Endothelial cell (in vitro differentiated cells): ENCODE measurements around the gene PDZD2. TPM values are rescaled to one million over a fixed set of nuclear protein-coding genes. Genes with fewer than 3 reads are reported as not detected.

Source experiments
- DNase-seq: peaks from one replicate; pipeline ENCODE4 v3.0.0; 2021; ENCODE audit warnings: low spot score
- H3K27ac Mint-ChIP-seq: one replicate; pipeline ENCODE4 v1.8.0; 2021; ENCODE audit warnings: mixed read lengths, inconsistent platforms; ENCODE audit not compliant: unreplicated experiment
- H3K27me3 Mint-ChIP-seq: one replicate; pipeline ENCODE4 v1.8.0; 2021; ENCODE audit warnings: mild to moderate bottlenecking, moderate library complexity, mixed read lengths, inconsistent platforms; ENCODE audit not compliant: unreplicated experiment
- H3K36me3 Mint-ChIP-seq: one replicate; pipeline ENCODE4 v1.8.0; 2021; ENCODE audit warnings: mild to moderate bottlenecking, low read depth, mixed read lengths, inconsistent platforms; ENCODE audit not compliant: unreplicated experiment
- H3K4me1 Mint-ChIP-seq: one replicate; pipeline ENCODE4 v1.8.0; 2021; ENCODE audit warnings: mild to moderate bottlenecking, mixed read lengths, inconsistent platforms; ENCODE audit not compliant: unreplicated experiment
- H3K4me3 Mint-ChIP-seq: one replicate; pipeline ENCODE4 v1.8.0; 2021; ENCODE audit warnings: mild to moderate bottlenecking, mixed read lengths, inconsistent platforms; ENCODE audit not compliant: unreplicated experiment
- H3K9me3 Mint-ChIP-seq: one replicate; pipeline ENCODE4 v1.8.0; 2021; ENCODE audit warnings: mixed read lengths, inconsistent platforms; ENCODE audit not compliant: unreplicated experiment
- total RNA-seq: library from RNA; stranded (reverse); fragmentation: NEBNext Ultra II Directional; extraction: Animal tissue kit (Norgen Biotek cat#: 25700); gene quantifications from one replicate; pipeline ENCODE4 v1.2.1, GENCODE V29; 2021; ENCODE audit not compliant: unreplicated experiment
- TF ChIP-seq, protein P1 (sequence below): fragments of 200-600 bp; sonication (generic); IDR thresholded peaks from one replicate; pipeline ENCODE4 v1.5.0; 2021; ENCODE audit warnings: antibody characterized with exemption; ENCODE audit not compliant: unreplicated experiment

PDZD2 gene
- total RNA-seq, 1 donor from 2014 or later = 71.1 TPM

DNA sequence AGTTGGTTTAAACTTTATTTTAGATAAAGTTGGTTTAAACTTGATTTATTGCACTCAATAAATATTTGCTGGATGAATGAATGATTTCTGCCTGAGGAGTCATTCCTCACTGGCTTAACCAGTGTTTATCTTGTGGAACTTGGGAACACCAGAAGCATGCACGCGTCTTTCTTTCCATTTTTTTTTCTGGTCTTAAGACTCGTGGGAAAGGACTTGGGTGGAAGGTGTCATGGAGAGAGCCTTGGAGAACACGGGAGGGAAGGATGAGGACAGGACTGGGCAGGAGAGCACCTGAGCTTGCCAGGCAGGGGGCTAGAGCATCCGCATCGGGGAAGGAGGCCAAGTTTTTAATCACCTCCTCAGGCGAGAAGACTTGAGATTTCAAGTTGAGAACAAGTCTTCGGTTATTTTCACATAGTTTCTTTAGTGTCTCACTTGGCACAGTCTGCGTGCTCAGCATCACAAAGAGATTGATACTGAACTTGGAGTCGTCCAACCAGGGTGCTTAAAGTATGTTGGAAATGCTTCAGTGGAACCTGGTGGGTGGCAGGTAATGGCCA lies 144.2 kb downstream of the PDZD2 start:
- no peaks in the 10 kb centered on the region for H3K9me3 Mint-ChIP-seq
- no peak for DNase-seq
- H3K4me1 Mint-ChIP-seq = peaks cover 11% of the 10 kb centered on the region
- no peak overlapping the region for H3K27ac Mint-ChIP-seq
- TF ChIP-seq, protein P1, sequence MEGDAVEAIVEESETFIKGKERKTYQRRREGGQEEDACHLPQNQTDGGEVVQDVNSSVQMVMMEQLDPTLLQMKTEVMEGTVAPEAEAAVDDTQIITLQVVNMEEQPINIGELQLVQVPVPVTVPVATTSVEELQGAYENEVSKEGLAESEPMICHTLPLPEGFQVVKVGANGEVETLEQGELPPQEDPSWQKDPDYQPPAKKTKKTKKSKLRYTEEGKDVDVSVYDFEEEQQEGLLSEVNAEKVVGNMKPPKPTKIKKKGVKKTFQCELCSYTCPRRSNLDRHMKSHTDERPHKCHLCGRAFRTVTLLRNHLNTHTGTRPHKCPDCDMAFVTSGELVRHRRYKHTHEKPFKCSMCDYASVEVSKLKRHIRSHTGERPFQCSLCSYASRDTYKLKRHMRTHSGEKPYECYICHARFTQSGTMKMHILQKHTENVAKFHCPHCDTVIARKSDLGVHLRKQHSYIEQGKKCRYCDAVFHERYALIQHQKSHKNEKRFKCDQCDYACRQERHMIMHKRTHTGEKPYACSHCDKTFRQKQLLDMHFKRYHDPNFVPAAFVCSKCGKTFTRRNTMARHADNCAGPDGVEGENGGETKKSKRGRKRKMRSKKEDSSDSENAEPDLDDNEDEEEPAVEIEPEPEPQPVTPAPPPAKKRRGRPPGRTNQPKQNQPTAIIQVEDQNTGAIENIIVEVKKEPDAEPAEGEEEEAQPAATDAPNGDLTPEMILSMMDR = no peak
- H3K36me3 Mint-ChIP-seq = peaks cover 8% of the 10 kb centered on the region
- H3K4me3 Mint-ChIP-seq = no peak overlapping the region
- H3K27me3 Mint-ChIP-seq = peaks cover 2% of the 10 kb centered on the region

- peaks cover 11% of the 10 kb centered on the region for H3K4me1 Mint-ChIP-seq
- peaks cover 4% of the 10 kb centered on the region for H3K36me3 Mint-ChIP-seq
- peaks cover 2% of the 10 kb centered on the region for H3K27me3 Mint-ChIP-seq
- no peak overlapping the region for H3K4me3 Mint-ChIP-seq
- no peak for DNase-seq
- no peak overlapping the region for H3K27ac Mint-ChIP-seq
- no peaks in the 10 kb centered on the region for H3K9me3 Mint-ChIP-seq
- TF ChIP-seq, protein P1 = no peak
Measured at GRCh38 chr5:31783731-31784130, 144.8 kb downstream of the PDZD2 start.

DNA sequence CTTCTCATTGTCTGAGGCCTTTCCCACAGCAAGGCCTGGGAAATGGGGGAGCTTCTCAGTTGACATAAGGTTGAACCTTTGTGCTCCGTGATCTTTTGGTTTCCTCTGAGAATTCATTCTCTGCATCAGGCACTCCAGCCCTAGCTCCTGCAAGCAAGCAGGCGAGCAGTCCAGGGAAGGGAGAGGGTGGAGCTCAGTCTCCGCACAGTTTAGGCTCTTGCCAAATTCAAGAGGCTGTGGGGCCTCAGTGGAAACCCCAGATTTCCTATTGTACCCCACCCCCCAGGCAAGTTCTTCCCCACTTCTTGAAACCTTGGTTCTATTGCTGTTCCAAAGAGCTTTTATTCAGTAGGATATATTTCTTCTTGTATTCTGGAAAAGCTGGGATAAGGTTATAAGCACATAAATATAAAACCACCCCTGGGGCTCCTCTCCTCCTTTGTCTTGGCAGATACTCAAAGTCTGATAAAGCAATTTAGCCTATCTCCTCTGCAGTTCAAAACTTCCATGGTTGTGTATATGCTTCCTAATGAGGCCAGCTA lies 147.2 kb downstream of the PDZD2 start:
- no peak overlapping the region for H3K4me3 Mint-ChIP-seq
- H3K27ac Mint-ChIP-seq = no peak overlapping the region
- DNase-seq = no peak

GRCh38 chr5:31794009-31794408 lies 155.1 kb downstream of the PDZD2 start:
- TF ChIP-seq, protein P1 = no peak
- Mint-ChIP-seq H3K4me1 (peaks cover 14% of the 10 kb centered on the region), H3K27me3 (peaks cover 3% of the 10 kb centered on the region), H3K9me3 (no peaks in the 10 kb centered on the region), H3K36me3 (peaks cover 8% of the 10 kb centered on the region), H3K27ac (no peak overlapping the region), H3K4me3 (no peak overlapping the region)
- DNase-seq = no peak

More for the DNA sequence above, 147.2 kb downstream of the PDZD2 start:
- H3K27me3 Mint-ChIP-seq = no peaks in the 10 kb centered on the region
- TF ChIP-seq, protein P1 = no peak
- no peaks in the 10 kb centered on the region for H3K36me3 Mint-ChIP-seq
- H3K9me3 Mint-ChIP-seq = no peaks in the 10 kb centered on the region
- no peaks in the 10 kb centered on the region for H3K4me1 Mint-ChIP-seq

- DNase-seq = no peak
- TF ChIP-seq, protein P1 = no peak
- Mint-ChIP-seq H3K27me3 (peaks cover 10% of the 10 kb centered on the region), H3K4me3 (no peak overlapping the region), H3K27ac (peak overlapping the region; percentile 72), H3K9me3 (no peaks in the 10 kb centered on the region), H3K36me3 (peaks cover 16% of the 10 kb centered on the region), H3K4me1 (peaks cover 20% of the 10 kb centered on the region)
Measured at GRCh38 chr5:31798168-31798567, 159.2 kb downstream of the PDZD2 start.
